Measurements from ENCODE around the gene TENM3.
"Not testable (repeated sequence)": the region's sequence is repeated elsewhere in the genome, so short reads cannot be mapped to it uniquely, and the experiment has no call there.

TENM3 gene

DNA sequence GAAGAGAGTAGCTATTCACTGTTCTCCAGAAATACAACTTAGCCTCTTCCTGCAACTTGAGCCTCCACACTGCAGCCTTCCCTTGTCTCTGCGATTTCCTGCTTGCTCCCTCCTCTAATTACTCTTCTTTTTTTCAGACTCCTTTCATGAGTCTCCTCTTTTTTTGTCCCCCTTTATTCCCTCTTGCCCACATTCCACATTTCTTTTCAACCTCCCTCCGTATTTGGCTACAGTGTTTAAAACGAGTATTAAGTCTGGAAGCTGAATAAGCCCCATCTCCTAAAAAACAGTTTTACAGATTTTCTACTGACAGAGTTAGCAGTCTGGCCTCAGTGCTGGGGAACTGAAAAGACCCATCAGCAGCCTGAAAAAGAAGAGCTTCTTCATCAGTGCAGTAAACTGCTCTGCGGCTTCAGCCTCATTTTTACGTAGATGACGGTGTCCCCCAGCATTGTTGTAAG, 141.5 kb downstream of the TENM3 start:
- TF ChIP-seq, protein P1, sequence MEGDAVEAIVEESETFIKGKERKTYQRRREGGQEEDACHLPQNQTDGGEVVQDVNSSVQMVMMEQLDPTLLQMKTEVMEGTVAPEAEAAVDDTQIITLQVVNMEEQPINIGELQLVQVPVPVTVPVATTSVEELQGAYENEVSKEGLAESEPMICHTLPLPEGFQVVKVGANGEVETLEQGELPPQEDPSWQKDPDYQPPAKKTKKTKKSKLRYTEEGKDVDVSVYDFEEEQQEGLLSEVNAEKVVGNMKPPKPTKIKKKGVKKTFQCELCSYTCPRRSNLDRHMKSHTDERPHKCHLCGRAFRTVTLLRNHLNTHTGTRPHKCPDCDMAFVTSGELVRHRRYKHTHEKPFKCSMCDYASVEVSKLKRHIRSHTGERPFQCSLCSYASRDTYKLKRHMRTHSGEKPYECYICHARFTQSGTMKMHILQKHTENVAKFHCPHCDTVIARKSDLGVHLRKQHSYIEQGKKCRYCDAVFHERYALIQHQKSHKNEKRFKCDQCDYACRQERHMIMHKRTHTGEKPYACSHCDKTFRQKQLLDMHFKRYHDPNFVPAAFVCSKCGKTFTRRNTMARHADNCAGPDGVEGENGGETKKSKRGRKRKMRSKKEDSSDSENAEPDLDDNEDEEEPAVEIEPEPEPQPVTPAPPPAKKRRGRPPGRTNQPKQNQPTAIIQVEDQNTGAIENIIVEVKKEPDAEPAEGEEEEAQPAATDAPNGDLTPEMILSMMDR (IDR thresholded peaks at IDR 0.05; ENCODE audit: insufficient read depth, missing control alignments), result no peak
- DNase-seq (ENCODE audit: insufficient read length, low spot score), result no peak
- FAIRE-seq, result no peak

DNA sequence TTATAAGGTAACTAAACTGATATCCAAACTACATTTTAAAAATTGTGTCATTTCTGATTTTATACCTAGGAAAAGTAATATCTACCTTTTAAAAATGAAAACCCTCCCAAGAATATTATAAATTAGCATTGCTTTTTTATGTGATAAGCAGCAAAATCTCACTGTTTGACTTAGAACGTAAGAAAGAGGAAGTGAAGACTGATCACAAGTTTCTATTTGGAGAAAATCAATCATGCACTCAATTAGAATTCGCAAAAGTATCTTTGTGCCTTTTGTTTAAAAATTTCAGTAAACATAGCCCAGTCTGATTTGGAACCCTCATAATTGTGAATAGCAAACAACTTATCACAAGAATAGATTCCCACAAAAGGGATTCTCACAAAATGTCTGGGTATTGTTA, 142.7 kb downstream of the TENM3 start:
- DNase-seq (ENCODE audit: insufficient read length, low spot score) (no peak), FAIRE-seq (no peak)
- TF ChIP-seq, protein P1 (IDR thresholded peaks at IDR 0.05; ENCODE audit: insufficient read depth, missing control alignments), result no peak

DNA sequence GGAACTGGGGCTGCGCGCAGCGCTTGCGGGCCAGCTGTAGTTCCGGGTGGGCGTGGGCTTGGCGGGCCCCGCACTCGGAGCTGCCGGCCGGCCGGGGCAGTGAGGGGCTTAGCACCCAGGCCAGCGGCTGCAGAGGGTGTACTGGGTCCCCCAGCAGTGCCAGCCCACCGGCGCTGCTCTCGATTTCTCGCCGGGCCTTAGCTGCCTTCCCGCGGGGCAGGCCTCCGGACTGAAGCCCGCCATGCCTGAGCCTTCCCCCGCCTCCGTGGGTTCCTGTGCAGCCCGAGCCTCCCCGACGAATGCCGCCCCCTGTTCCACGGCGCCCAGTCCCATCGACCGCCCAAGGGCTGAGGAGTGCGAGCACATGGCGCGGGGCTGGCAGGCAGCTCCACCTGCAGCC, 143.4 kb downstream of the TENM3 start:
- DNase-seq (ENCODE audit: insufficient read length, low spot score); FAIRE-seq: not testable (repeated sequence)

DNA sequence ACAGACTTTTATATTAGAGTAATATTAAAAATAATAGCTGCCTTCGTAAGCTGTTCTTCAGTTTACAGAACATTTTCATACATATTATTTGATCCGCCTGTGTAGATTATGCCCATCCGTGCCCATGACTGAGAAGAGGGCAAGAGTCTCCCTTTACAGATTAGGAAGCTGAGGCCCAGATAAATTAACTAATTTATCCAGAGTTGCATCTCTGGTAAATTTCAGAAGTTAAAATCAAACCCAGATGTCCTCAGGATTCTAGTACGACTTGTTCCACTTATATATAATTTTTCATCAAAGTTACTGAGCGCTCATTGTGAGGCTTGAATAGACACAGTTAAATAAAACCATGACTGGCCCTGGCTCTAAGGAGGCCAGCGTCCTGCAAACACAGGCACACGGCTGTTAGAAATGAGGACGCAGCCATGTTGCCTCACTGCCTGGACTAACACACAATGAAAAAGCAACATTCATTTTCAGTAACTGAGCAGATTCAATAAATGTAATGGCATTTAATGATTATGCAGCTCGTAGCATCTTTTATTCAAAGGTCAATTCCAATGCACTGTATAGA, 148.0 kb downstream of the TENM3 start:
- FAIRE-seq (no peak), DNase-seq (ENCODE audit: insufficient read length, low spot score) (no peak)
- TF ChIP-seq, protein P1 (IDR thresholded peaks at IDR 0.05; ENCODE audit: insufficient read depth, missing control alignments), result no peak

DNA sequence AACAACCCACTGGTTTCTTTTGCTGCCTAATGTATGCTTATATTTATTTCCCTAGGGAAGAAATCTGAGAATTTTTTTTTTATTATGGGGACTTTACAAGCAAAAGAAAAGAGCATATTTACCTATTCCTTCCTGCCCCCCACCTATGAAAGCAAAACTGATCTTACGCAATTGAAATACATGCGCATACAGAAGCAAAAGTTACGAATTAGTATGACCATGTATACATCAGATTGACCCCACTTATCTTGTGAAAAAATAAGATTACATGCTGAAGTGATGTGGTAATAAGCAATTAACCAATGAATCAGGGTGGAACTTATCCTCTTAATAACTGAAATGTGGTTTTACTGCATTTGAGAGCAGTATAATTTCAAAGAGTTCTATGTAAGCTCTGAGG, 151.0 kb downstream of the TENM3 start:
- FAIRE-seq (peak; percentile 35), DNase-seq (ENCODE audit: insufficient read length, low spot score) (no peak)
- TF ChIP-seq, protein P1 (IDR thresholded peaks at IDR 0.05; ENCODE audit: insufficient read depth, missing control alignments), result no peak

DNA sequence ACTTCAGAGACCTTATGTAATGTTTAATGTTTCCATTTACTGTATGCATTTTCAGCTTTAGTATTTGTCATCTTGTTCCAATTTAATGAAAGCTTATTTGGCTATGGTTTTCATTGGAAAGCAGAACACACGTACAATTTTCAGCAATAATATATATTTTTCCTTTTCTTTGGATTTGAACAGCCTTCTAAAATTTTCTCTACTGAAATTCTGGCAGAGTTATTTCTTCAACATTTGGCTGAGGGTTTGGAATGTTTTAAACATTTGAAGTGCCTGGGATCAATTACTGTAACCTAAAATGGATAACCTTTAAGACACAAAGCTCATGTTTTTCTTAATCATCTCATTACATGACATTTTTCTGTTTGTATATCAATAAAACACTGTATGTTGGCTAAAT, 156.9 kb downstream of the TENM3 start:
- TF ChIP-seq, protein P1 (IDR thresholded peaks at IDR 0.05; ENCODE audit: insufficient read depth, missing control alignments), result no peak
- DNase-seq (ENCODE audit: insufficient read length, low spot score) (no peak), FAIRE-seq (no peak)

DNA sequence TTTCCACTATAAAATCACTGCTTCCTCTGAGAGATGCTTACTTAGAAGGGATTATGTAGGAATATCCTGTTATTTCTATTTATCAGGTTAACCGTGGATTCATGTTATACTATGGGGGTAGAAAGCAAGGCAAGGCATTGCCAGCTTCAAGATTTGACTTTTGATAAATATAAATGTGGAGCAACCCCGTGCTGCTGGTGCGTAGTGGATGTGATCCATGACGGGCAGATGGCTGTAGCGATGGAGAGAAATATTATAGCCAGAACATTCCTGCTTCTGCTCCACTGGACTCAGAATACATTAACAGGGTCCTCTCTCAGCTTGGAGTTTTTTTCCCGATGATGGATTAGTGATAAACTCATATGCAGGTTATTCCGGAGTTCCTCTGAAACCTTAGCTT, 157.6 kb downstream of the TENM3 start:
- TF ChIP-seq, protein P1 (IDR thresholded peaks at IDR 0.05; ENCODE audit: insufficient read depth, missing control alignments), result no peak
- no peak for DNase-seq (ENCODE audit: insufficient read length, low spot score)
- no peak for FAIRE-seq

DNA sequence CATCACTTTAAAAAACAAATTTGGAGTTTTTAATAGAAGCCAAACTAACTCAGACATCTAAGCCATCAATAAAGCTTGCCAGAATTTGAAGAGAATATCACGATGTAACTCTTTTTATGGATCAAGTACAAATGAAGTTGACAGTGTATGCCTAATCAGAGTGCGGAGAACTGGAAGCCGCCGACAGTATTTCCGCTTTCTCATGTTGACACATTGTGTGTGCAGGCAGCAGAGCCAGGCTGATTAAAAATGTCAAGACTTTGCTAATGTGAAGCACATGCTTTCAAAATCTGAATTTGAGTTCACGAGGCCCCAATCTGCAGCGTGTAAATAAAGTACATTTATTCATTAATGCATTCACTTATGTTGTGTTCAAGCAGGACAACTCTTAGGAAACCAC, 161.2 kb downstream of the TENM3 start:
- TF ChIP-seq, protein P1 (IDR thresholded peaks at IDR 0.05; ENCODE audit: insufficient read depth, missing control alignments), result no peak
- FAIRE-seq (no peak), DNase-seq (ENCODE audit: insufficient read length, low spot score) (no peak)

All from D721Med (cell line).